DND-41 (cell line): ENCODE results near the gene APOM.

Experiments used
- ATAC-seq: fragments of 200-7000 bp; cut with Tn5 transposase; 3 replicates; pipeline ENCODE4 v1.9.1; 2021; ENCODE audit warnings: low read depth; ENCODE audit not compliant: insufficient read depth
- DNase-seq: peaks from one replicate; pipeline ENCODE4 v3.0.0-alpha.2; 2020
- H2AFZ ChIP-seq: 2 replicates; pipeline ENCODE4 v1.6.0; 2012; ENCODE audit warnings: low read depth, low read length
- H3K27ac ChIP-seq: 2 replicates; pipeline ENCODE4 v1.5.1; 2012; ENCODE audit warnings: low read length, inconsistent platforms
- H3K27me3 ChIP-seq: fragments of 200-600 bp; sonication (generic); 2 replicates; pipeline ENCODE4 v1.6.0; 2012; ENCODE audit warnings: low read length, mild to moderate bottlenecking, inconsistent platforms; ENCODE audit not compliant: insufficient read depth, poor library complexity
- H3K36me3 ChIP-seq: 2 replicates; pipeline ENCODE4 v1.5.1; 2012; ENCODE audit warnings: low read length, inconsistent platforms; ENCODE audit not compliant: insufficient read depth
- H3K4me1 ChIP-seq: 2 replicates; pipeline ENCODE4 v1.5.1; 2012; ENCODE audit warnings: mild to moderate bottlenecking, low read length; ENCODE audit not compliant: insufficient read depth
- H3K4me2 ChIP-seq: 2 replicates; pipeline ENCODE4 v1.6.0; 2012; ENCODE audit warnings: mild to moderate bottlenecking, moderate library complexity, low read length, inconsistent platforms; ENCODE audit not compliant: insufficient read depth
- H3K4me3 ChIP-seq, 2 experiments: fragments of 200-600 bp in 1 of 2; shearing (Covaris generic) in 1 of 2; 2 replicates each; pipeline ENCODE4 v1.5.1; 2012 to 2016; ENCODE audit warnings: inconsistent platforms in 2 of 2, low read length in 2 of 2, mild to moderate bottlenecking in 2 of 2, low read depth in 1 of 2, moderate library complexity in 1 of 2
- H3K79me2 ChIP-seq: 2 replicates; pipeline ENCODE4 v1.6.0; 2012; ENCODE audit warnings: low read length, inconsistent platforms; ENCODE audit not compliant: insufficient read depth
- H3K9ac ChIP-seq: 2 replicates; pipeline ENCODE4 v1.6.0; 2012; ENCODE audit warnings: low read depth, mild to moderate bottlenecking, inconsistent platforms, low read length, moderate library complexity
- H3K9me3 ChIP-seq: 2 replicates; pipeline ENCODE4 v1.5.1; 2012; ENCODE audit warnings: low read length, moderate library complexity, mild to moderate bottlenecking, inconsistent platforms; ENCODE audit not compliant: insufficient read depth, severe bottlenecking
- H4K20me1 ChIP-seq: 2 replicates; pipeline ENCODE4 v1.6.0; 2012; ENCODE audit warnings: low read length; ENCODE audit not compliant: insufficient read depth
- EZH2 ChIP-seq: IDR thresholded peaks from 3 replicates; pipeline ENCODE4 v1.6.1; 2012; ENCODE audit warnings: borderline replicate concordance, low read depth, mild to moderate bottlenecking, moderate library complexity, low read length, inconsistent platforms; ENCODE audit not compliant: severe bottlenecking
- TF ChIP-seq, protein P1 (sequence below): IDR thresholded peaks from 2 replicates; pipeline ENCODE4 v1.5.1; 2012; ENCODE audit warnings: borderline replicate concordance, low read length, moderate library complexity, mild to moderate bottlenecking; ENCODE audit not compliant: poor library complexity, severe bottlenecking; ENCODE audit errors: extremely low read depth

APOM gene

GRCh38 chr6:31691564-31692108, 35.9 kb downstream of the APOM start:
- peaks cover 90% of the 10 kb centered on the region for H3K36me3 ChIP-seq
- no peak overlapping the region for H2AFZ ChIP-seq
- ATAC-seq (no peak), DNase-seq (no peak)
- H3K27ac ChIP-seq, result no peak overlapping the region
- no peak overlapping the region for H3K4me3 ChIP-seq
- no peaks in the 10 kb centered on the region for H3K27me3 ChIP-seq
- H3K9me3 ChIP-seq, result no peaks in the 10 kb centered on the region
- H3K79me2 ChIP-seq, result no peaks in the 10 kb centered on the region
- no peak overlapping the region for H3K4me2 ChIP-seq
- no peaks in the 10 kb centered on the region for H3K4me1 ChIP-seq
- TF ChIP-seq, protein P1, sequence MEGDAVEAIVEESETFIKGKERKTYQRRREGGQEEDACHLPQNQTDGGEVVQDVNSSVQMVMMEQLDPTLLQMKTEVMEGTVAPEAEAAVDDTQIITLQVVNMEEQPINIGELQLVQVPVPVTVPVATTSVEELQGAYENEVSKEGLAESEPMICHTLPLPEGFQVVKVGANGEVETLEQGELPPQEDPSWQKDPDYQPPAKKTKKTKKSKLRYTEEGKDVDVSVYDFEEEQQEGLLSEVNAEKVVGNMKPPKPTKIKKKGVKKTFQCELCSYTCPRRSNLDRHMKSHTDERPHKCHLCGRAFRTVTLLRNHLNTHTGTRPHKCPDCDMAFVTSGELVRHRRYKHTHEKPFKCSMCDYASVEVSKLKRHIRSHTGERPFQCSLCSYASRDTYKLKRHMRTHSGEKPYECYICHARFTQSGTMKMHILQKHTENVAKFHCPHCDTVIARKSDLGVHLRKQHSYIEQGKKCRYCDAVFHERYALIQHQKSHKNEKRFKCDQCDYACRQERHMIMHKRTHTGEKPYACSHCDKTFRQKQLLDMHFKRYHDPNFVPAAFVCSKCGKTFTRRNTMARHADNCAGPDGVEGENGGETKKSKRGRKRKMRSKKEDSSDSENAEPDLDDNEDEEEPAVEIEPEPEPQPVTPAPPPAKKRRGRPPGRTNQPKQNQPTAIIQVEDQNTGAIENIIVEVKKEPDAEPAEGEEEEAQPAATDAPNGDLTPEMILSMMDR, result no peak
- TF ChIP-seq EZH2, result no peak
- no peak overlapping the region for H3K9ac ChIP-seq
- 0 out of 2 replicates have a peak, but pooled peaks cover 4% of the 10 kb centered on the region for H4K20me1 ChIP-seq

DNA sequence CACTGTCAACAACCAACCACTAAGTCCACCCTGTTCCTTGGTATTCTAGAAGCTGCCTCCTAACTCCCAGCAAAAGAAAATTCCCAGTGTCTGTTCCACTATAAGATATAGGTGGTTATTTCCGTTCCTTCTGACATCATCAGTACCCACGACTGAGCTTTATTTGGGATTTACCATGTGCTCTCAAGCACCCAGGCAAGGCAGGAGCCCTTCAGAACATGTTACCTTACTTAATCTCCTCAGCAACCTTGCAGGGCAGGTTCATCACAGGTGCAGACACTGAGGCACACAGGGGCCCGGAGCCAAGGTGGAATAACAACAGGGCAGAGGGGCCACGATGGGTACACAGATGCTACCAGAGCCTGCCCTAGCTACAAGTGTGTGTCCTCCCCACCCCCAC, 36.7 kb downstream of the APOM start:
- no peak for DNase-seq
- H3K4me1 ChIP-seq, result no peaks in the 10 kb centered on the region
- TF ChIP-seq, protein P1, result no peak
- TF ChIP-seq EZH2, result no peak
- no peak overlapping the region for H3K27ac ChIP-seq
- no peak overlapping the region for H3K4me2 ChIP-seq
- H2AFZ ChIP-seq, result no peak overlapping the region
- H3K79me2 ChIP-seq, result no peaks in the 10 kb centered on the region; the same call in 1 of the 2 replicates
- no peak overlapping the region for H3K9ac ChIP-seq
- H3K27me3 ChIP-seq, result no peaks in the 10 kb centered on the region
- ATAC-seq, result no peak
- 0 out of 2 replicates have a peak, but pooled peaks cover 4% of the 10 kb centered on the region for H4K20me1 ChIP-seq
- peaks cover 91% of the 10 kb centered on the region for H3K36me3 ChIP-seq
- no peak overlapping the region for H3K4me3 ChIP-seq
- no peaks in the 10 kb centered on the region for H3K9me3 ChIP-seq

- H3K9me3 ChIP-seq, result no peaks in the 10 kb centered on the region
- H3K9ac ChIP-seq, result no peak overlapping the region
- H3K27ac ChIP-seq, result no peak overlapping the region
Observed at GRCh38 chr6:31692886-31693285, 37.2 kb downstream of the APOM start.

More at GRCh38 chr6:31692886-31693285, 37.2 kb downstream of the APOM start:
- DNase-seq, result no peak
- no peak overlapping the region for H3K4me3 ChIP-seq
- no peak for TF ChIP-seq EZH2
- TF ChIP-seq, protein P1, result no peak
- no peaks in the 10 kb centered on the region for H3K4me1 ChIP-seq
- H3K27me3 ChIP-seq, result no peaks in the 10 kb centered on the region
- H4K20me1 ChIP-seq, result 0 out of 2 replicates have a peak, but pooled peaks cover 4% of the 10 kb centered on the region
- no peak overlapping the region for H2AFZ ChIP-seq
- no peak for ATAC-seq
- peaks cover 2% of the 10 kb centered on the region; the same call in 1 of the 2 replicates for H3K79me2 ChIP-seq
- H3K36me3 ChIP-seq, result peaks cover 91% of the 10 kb centered on the region
- no peak overlapping the region for H3K4me2 ChIP-seq
